ENCODE measurements around the gene SPRR4.

DNA sequence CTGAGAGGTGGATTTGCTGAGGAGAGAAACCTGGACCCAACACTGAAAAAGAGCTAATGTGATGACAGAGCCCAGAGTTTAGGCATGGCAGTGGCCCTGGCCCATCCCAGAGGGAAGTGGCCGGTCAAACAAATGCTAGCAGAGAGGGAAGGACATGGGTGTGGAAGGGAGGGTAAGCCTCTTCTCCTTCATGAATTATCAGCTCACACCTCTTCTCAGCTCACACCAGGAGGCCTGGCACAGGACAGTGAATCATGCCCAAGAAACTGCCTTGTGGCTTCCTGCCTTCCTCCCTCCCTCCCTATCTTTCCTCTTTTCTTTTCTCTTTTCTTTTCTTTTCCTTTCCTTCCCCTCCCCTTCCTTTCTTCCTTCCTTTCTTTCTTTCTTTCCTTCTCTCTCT lies 29.8 kb downstream of the SPRR4 start:
- TF ChIP-seq CTCF (IDR thresholded peaks at IDR 0.05; ENCODE audit: insufficient read depth, low read length) (no peak), REST (IDR thresholded peaks at IDR 0.05; ENCODE audit: insufficient replicate concordance, low read depth) (no peak), POLR2AphosphoS5 (IDR thresholded peaks at IDR 0.05; ENCODE audit: low read depth) (no peak)

Data from HL-60 (cell line).